GM18511 (cell line): Measurements from ENCODE around the gene FDCSP.
"Not testable (repeated sequence)": the region's sequence is repeated elsewhere in the genome, so short reads cannot be mapped to it uniquely, and the experiment has no call there.

Experiments used
- ATAC-seq: cut with Tn5 transposase; IDR thresholded peaks from one replicate; pipeline ENCODE4 v1.9.1; 2021; ENCODE audit warnings: mild to moderate bottlenecking, moderate library complexity; ENCODE audit not compliant: unreplicated experiment

FDCSP gene

DNA sequence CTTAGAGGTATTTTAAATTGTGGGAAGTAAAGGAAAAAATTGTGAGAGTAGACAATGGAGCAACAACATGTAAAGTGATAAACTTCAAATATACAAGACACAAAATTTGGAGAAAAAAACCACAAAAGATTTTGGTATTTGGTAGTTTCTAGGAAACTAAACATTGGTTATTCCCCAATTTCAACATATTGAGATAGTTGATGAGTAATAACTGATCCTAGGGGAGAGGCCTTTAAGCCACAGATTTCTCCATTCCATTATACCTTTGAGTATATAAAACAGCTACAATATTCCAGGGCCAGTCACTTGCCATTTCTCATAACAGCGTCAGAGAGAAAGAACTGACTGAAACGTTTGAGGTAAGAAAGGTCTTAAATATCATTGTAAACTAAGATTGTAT lies at the start of gene FDCSP:
Gene FDCSP (plus strand): TSS at position 301 of the 400 bp plus-strand sequence. CDS start 5,071 bp downstream, outside the sequence.
- ATAC-seq, result no peak

DNA sequence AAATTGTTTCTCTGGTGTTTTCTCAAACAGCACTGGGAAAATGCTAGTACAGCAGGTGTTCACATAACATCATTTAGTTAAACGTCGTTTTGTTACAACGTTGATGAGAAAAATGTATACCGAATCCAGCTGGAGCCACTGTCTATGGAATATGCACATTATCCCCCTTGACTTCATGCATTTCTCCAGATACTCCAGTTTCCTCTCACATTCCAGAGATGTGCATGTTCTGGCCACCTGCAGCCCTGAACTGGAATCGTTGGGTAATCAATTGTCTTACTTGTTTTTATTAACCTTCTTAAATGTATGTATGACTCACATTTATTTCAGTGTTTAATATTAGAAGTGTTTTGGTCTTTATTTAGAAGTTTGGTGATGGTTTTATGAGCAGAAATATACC lies 48.8 kb upstream of the FDCSP start:
- ATAC-seq, result no peak

DNA sequence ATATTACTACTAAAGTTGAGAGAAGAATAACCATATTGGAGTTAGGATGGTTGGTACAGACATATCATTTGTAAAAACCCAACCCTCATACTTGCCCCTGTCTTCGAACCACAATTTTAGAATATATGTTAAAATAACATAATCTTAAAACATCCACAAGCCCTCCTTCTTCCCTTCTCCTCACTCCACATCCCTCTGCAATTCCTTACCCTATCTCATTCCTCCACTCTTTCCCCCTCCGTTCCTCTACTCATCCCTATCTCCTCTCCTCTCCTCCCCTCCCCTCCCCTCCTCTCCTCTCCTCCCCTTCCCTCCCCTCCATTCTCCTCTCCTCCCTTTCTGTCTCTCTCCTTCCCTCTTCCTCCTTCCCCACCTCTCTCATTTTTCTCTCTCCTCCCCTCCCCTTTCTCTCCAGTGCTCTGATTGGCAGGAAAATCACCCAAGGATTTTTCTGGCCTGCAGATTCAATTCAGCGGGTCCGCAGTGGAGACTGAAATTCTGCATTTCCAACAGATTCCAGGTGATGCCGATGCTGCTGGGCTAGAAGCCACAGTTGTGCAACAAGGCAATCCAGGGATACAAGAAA lies 47.8 kb upstream of the FDCSP start:
- no peak for ATAC-seq

DNA sequence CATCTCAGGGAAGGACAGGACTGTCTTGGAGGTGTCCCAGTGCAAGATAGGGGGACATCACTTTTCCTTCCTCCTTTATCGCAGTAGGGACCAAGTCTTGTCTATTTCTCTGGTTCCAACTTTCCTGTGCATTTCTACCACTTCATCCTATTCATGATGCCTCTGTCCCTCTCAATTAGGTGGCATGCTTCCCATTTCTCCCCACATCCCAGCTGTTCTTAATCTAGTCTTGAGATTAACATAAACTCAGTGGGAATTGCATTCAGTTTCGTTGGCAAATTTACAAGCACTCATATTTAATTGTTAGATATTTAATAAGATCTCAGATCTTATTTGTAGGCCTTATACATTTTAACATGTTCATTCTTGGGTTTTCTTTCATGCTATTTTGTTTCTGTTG lies 46.1 kb upstream of the FDCSP start:
- ATAC-seq, result no peak

DNA sequence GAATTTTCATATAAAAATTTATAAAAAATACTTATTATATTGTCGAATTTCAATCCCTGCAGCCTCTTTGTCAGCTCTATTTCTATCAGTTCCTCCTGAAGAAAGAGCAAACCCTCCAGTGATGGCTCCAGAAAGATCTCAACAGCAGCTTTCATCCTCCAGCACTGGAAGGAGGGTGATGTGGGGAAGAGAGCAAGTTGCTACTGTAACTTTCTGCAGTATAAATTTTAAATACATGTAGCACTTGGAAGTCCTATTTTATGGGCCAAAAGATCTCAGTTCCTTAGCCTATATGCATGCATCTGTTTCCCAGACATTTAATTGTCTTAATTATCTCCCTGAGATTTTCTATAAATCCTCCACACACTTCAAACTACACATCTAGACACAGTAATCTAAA lies 44.1 kb upstream of the FDCSP start:
- no peak for ATAC-seq

DNA sequence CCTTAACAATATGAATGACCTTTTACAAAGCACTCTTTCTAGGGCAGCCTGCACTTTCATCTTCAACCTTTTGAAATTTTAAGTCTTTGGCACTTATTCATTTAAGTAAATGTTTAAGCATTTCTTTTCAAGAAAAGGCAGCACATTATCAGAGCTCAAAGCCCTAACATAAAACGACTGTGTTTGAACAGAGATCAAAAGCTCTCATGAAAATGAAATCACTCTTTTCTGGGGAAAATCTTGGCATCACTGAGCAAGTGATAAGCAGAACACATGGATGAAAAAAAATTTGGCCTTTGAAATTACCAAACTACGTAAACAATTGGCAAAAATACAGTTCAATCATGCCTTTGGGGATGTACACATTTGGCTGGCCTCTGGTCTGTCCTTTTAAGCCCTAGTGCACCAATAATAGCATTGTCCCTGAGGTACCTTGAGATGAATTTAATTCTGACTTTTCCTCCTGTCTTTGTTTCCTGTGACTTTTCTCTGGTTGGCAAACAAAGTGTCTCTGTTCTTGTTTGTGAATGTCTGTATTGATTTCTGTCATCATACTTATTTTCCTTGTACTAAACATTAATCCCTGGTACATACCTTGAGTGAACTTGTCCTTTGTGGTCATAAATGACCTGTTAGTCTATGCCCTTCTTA lies 43.3 kb upstream of the FDCSP start:
- ATAC-seq, result no peak

DNA sequence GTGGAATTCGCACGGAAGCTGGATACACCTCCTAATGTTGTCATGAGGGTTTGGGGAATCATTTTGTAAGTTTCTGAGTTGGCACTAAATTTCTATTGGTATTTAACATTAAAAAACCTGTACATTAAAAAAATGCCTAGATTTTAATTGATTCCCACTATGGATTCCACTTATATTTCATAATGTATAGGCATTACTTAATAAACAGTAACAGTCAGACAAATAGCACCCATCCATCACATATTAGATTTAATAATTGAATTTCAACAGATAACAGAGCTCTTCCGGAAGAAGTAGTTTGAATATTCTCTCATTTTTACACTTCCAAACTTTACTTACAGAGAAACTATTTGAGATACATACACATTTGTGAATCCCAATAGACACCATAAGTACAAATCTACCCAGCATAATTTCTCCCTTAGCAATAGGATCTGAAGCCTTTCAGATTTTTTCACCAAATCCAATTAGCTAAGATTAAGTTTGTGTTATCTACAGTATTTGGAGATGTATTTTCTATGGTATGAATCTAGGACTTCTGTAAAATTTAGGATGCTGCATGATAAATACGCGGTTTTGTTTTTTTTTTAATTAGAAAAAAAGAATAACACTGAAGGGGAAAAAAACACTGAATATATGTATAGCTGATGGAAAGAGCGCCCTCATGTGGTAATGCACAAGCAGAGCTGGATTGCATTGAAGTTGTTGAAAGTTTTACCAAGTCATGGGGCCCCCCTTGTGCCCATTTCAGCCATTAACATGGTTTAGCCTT lies 42.6 kb upstream of the FDCSP start:
- ATAC-seq, result peak; percentile 84

DNA sequence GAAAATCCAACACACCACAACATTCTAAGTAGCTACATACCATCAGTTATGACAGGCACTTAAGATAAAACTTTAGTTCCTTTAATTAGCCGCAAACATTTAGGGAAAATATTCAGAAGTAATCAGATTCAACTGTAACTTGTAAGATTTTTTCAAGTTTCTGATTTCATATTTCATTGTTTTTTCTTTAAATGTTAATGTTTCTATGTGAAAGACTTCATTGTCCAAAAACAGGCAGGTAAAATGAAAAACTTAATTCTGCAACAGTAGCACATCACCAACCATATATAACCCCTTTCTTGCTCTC lies 42.0 kb upstream of the FDCSP start:
- ATAC-seq, result no peak

DNA sequence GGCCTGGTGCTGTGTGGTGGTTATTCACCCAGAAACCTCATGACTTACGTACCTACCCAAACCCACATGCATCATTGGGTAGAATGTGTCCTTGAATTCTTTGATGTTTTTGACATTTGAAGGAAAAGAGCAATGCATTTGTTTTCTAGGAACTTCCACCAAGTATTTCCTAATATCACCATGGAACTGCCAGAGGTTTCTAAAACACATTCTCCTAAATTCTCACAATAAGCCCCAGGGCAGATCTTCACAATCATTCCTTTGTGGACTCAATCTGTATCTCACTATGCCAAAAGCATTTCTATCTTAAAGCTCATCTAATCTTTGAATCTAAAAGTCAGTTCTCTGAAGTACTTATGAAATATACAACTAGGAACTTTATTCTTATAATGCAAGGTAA lies 38.7 kb upstream of the FDCSP start:
- no peak for ATAC-seq

DNA sequence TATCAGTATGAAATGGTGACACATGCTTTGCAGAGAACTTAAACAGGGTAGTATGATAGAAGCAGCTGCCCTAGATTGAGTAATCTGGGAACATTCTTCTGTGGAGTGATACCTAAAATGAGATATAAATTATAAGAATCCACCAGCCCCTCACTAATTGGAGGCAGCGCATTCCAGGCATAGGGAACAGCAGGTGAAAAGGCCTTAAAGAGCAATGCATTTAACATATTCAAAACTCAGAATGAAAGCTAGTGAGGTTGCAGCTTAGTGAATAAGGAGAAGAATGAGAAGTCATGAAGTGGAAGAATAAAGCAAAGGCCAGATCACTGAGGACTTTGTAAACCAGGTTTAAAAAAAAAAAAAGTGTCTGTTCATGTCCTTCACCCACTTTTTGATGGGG lies 35.3 kb upstream of the FDCSP start:
- ATAC-seq, result no peak

DNA sequence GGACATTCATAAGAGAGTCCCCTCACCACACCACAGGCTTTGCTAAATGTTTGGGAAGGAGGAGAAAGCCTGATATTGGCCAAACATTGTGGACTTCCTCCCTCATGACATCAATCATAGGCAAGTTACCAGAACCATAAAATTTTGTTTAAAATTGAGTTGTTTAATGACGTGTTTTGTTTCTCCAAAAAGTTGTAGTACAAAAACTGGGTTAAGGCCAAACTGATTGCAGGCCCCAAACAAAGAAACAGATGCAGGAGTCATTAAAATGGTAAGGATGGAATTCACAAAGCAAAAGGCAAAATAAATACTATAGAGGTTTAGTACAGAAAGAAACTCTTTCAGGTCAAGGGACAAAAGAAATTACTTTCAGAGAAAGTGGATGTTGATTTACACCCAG lies 34.3 kb upstream of the FDCSP start:
- no peak for ATAC-seq

DNA sequence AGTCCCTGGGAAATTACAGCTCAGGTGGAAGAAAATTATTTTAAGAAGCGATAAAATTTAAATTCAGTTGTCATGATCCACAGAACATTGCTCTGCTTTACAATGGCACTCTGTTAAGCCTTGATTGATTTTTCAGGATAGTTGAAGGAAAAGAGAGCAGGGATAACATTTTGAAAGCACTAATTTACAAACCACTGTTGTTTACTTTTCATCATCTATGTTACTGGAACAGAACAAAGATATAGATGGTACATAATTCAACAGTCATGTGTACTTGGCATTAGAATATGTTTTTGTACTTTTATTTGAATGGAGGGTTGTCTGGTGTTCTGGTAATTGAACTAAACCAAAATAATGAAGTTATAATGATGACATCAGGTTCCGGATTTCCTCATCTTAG lies 33.0 kb upstream of the FDCSP start:
- ATAC-seq, result no peak

DNA sequence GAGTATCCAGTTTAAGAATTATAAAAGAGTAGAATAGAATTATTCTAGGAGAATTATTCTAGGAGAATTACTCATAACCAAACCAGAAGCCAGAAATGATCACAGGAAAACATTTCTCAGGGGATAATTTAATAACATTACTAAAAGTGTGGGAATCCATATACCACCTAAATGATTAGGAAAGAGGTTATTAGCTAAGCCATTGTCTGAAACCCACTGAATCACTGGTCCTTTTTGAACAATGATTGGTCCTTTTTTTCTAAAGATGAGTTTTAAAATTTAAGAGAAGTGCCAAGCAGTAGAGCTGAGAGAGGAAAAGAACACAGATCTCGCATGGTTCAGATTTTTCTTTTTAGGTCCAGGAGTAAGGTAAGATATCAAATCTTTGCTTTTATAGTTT lies 30.5 kb upstream of the FDCSP start, which contains the start of gene ODAM:
Gene ODAM (plus strand): TSS at position 301 of the 400 bp plus-strand sequence. CDS start 819 bp downstream, outside the sequence.
- ATAC-seq, result no peak

DNA sequence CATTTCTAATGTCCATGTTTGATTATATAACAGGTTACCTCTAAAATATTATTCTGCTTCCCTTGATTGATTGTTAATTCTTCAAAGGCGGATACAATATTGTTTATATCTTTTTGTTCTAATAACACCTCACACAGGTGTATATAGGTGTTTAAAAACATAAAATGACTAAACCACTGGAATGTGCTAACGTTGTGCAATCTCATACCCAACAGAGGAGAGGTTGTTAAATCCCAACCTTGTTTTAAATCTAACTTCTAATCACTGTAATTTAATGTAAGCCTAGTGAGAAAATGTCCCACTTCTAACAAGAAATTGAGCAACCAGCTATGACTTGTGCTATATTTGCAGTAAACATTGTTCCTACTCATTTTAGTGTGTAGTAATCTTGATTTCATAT lies 29.1 kb upstream of the FDCSP start:
- ATAC-seq, result no peak

DNA sequence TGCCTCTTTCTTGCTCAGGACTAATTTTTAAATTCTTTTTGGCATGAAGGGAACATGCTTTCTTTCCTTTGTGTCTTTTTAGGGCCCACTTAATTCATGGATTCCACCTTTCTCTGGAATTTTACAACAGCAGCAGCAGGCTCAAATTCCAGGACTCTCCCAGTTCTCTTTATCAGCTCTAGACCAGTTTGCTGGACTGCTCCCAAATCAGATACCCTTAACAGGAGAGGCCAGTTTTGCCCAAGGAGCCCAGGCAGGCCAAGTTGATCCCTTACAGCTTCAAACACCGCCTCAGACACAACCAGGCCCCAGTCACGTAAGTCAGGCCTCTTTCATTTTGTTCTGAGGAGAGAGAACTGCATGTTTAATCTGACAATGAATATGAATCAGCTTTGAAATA lies 28.1 kb upstream of the FDCSP start:
- ATAC-seq, result no peak

DNA sequence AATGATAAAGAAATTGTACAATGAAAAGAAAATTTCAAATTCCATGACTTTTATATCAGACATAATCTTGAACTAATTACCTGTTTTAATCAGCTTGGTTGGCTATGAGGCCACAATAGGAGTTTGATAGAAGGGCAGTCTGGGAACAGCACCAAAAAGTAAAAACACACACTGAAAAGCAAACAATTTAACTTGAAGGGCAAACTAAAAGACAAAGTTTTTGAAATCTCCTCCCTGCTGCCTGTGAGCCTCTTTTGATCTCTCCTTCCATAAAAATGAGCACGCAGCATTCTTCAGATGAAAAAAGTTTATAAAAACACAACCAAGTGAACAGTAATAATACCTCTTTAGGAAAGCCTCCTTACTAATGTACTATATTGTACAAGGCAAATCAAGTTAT lies 22.3 kb upstream of the FDCSP start:
- ATAC-seq, result no peak

DNA sequence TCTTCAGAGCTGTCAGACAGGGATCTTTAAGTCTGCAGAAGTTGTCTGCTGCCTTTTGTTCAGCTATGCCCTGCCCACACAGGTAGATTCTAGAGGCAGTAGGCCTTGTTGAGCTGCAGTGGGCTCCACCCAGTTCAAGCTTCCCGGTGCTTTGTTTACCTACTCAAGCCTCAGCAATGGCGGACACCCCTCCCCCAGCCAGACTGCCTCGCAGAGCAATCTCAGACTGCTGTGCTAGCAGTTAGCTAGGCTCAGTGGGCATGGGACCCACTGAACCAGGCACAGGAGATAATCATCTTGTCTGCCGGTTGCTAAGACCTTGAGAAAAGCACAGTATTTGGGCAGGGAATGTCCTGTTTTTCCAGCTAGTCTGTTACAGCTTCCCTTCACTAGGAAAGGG lies 13.2 kb upstream of the FDCSP start:
- not testable (repeated sequence) for ATAC-seq

DNA sequence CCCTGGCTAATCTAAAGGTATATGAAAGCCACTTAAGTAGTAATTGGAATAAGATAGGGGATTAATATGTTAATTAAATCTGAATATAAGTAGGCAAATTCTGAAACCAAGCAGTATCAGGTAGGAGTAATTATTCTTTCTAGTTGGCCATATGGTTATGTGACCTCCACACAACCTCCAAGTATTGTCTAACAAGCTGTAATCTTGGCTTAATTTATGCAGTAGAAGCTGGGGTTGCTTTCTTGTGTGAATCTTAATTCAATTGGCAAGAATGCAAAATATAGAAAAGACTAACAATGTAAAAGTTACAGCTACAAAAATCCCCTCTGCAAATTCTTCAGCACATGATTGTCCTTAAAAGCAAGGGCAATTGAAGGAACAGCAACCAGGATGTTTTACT lies 9.8 kb upstream of the FDCSP start:
- ATAC-seq, result not testable (repeated sequence)

DNA sequence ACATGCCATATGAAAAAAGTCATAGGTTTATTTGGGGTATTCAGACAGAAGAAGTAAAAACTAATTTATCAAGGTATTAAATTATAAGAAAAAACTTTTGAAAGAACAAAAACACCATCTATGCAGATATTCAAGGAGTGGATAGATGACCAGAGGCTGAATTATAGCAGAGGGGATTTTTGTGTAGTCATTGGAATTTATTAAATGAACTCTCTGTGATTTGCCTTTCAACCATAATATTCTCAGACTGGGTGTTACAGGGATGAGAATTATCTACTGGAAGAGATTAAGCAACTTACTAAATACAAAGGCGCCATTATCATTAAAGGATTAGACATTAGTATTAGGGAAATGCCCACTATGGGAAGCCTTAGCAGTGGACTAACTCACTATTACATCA lies 9.4 kb upstream of the FDCSP start:
- not testable (repeated sequence) for ATAC-seq

DNA sequence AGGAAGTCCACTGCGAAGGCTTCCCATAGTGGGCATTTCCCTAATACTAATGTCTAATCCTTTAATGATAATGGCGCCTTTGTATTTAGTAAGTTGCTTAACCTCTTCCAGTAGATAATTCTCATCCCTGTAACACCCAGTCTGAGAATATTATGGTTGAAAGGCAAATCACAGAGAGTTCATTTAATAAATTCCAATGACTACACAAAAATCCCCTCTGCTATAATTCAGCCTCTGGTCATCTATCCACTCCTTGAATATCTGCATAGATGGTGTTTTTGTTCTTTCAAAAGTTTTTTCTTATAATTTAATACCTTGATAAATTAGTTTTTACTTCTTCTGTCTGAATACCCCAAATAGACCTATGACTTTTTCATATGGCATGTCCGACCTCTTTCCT lies 4.5 kb upstream of the FDCSP start:
- not testable (repeated sequence) for ATAC-seq

DNA sequence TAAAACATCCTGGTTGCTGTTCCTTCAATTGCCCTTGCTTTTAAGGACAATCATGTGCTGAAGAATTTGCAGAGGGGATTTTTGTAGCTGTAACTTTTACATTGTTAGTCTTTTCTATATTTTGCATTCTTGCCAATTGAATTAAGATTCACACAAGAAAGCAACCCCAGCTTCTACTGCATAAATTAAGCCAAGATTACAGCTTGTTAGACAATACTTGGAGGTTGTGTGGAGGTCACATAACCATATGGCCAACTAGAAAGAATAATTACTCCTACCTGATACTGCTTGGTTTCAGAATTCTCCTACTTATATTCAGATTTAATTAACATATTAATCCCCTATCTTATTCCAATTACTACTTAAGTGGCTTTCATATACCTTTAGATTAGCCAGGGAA lies 4.1 kb upstream of the FDCSP start:
- not testable (repeated sequence) for ATAC-seq

DNA sequence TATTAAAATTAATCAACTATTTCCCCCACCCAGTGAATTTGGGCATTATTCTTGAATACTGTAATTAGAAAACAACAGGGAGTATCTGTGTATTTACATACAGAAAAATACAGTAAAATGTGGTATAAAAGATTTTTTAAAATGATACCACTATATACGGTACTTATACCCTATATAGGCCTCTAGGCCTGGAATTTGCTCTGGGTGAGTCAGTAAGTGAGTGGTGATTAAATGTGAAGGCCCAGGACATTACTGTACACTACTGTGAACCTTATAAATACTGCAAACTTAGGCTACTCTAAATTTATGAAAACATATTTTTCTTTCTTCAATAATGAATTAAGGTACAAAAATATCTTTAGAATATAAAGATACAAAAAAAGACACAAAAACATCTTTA lies 10.2 kb downstream of the FDCSP start:
- no peak for ATAC-seq
